Measurements from ENCODE around the gene TEAD1. TPM values are rescaled to one million over a fixed set of nuclear protein-coding genes. Genes with fewer than 3 reads are reported as not detected.

The TEAD1 gene
- polyA plus RNA-seq, 1 experiment = 79.2 TPM

- ChIA-PET POLR2A (no interaction called here), CTCF (interaction anchor here (0.8 to 1.6 kb wide), 3 partner anchors 21 to 104 kb away, joined by 3 to 4 read pairs (median 3); no protein-coding TSS in a partner anchor)
- no peak for TF ChIP-seq CTCF (IDR thresholded peaks at IDR 0.05; ENCODE audit: insufficient read depth, low read depth, low read length)
- Histone ChIP-seq H3K36me3 (ENCODE audit: control insufficient read depth, insufficient read depth, low read length) (peaks cover 4% of the 10 kb centered on the region), H3K27me3 (ENCODE audit: control insufficient read depth, insufficient read depth, low read length) (no peaks in the 10 kb centered on the region), H3K4me3 (ENCODE audit: low read depth, low read length) (no peak overlapping the region)
- no peak for DNase-seq (ENCODE audit: low read depth)
These were observed 110.8 kb downstream of the TEAD1 start for GRCh38 chr11:12784987-12785386.

DNA sequence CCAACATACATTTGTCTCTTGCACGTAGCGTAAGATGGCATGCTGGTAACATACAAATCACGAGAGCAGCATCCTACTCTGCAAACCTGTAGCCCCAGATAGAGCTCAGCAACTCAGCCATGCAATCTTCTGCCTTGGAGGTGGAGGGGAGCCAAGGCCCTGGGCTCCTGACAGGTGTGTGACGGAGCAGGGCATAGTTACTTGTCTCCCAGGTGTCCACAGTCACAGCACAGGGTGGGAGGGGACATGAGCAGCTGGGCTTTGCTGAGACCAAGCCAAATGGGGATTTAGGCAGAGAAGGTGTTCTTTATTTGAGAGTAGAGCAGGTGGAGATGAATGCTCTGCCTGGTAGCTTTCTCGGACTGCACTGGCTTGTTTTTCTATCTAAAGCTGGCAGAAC, 111.7 kb downstream of the TEAD1 start:
- Histone ChIP-seq H3K4me3 (ENCODE audit: low read depth, low read length) (no peak overlapping the region), H3K36me3 (ENCODE audit: control insufficient read depth, insufficient read depth, low read length) (peaks cover 4% of the 10 kb centered on the region), H3K27me3 (ENCODE audit: control insufficient read depth, insufficient read depth, low read length) (no peaks in the 10 kb centered on the region)
- CTCF ChIA-PET = interaction anchor here (0.9 to 2.0 kb wide), 3 partner anchors 22 to 108 kb away, joined by 3 to 9 read pairs (median 4); no protein-coding TSS in a partner anchor
- no peak for TF ChIP-seq CTCF (IDR thresholded peaks at IDR 0.05; ENCODE audit: insufficient read depth, low read depth, low read length)
- POLR2A ChIA-PET = no interaction called here
- DNase-seq (ENCODE audit: low read depth) = no peak

- ChIA-PET CTCF (interaction anchor here (1.5 to 2.0 kb wide), 2 partner anchors 13 to 109 kb away, joined by 3 to 9 read pairs; no protein-coding TSS in a partner anchor), POLR2A (no interaction called here)
- no peak for TF ChIP-seq CTCF (IDR thresholded peaks at IDR 0.05; ENCODE audit: insufficient read depth, low read depth, low read length)
- Histone ChIP-seq H3K4me3 (ENCODE audit: low read depth, low read length) (no peak overlapping the region), H3K36me3 (ENCODE audit: control insufficient read depth, insufficient read depth, low read length) (peaks cover 4% of the 10 kb centered on the region), H3K27me3 (ENCODE audit: control insufficient read depth, insufficient read depth, low read length) (no peaks in the 10 kb centered on the region)
- DNase-seq (ENCODE audit: low read depth) = no peak
These were observed 112.2 kb downstream of the TEAD1 start for GRCh38 chr11:12786450-12786849.

DNA sequence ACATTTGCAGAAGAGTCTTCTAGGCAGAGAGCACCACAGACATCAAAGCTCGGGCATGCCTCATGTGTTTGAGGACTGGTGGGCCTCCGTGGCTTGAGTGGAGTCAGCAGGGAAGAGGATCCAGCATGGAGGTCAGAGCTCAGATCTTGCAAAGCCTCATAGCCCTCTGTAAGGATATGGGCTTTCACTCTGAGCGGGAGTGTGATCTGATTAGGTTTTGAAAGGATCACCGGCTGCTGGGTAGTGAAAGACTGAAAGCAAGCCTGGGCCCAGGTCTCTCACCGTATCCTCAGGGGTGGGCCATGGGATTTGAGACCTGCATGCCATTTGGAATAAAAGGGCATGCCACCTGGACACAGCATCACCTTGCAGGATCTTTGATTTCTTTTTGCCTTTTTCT, 112.7 kb downstream of the TEAD1 start:
- DNase-seq (ENCODE audit: low read depth) = no peak
- H3K27me3 ChIP-seq (ENCODE audit: control insufficient read depth, insufficient read depth, low read length) = no peaks in the 10 kb centered on the region
- H3K36me3 ChIP-seq (ENCODE audit: control insufficient read depth, insufficient read depth, low read length) = peaks cover 4% of the 10 kb centered on the region
- no peak overlapping the region for H3K4me3 ChIP-seq (ENCODE audit: low read depth, low read length)
- POLR2A ChIA-PET = no interaction called here
- CTCF ChIA-PET = interaction anchor here (1.5 to 2.0 kb wide), 2 partner anchors 13 to 109 kb away, joined by 3 to 9 read pairs; no protein-coding TSS in a partner anchor
- no peak for TF ChIP-seq CTCF (IDR thresholded peaks at IDR 0.05; ENCODE audit: insufficient read depth, low read depth, low read length)

- H3K27me3 ChIP-seq (ENCODE audit: control insufficient read depth, insufficient read depth, low read length) = no peaks in the 10 kb centered on the region
These were observed 113.6 kb downstream of the TEAD1 start for GRCh38 chr11:12787847-12788246.

More at GRCh38 chr11:12787847-12788246, 113.6 kb downstream of the TEAD1 start:
- H3K4me3 ChIP-seq (ENCODE audit: low read depth, low read length) = no peak overlapping the region
- no peak for TF ChIP-seq CTCF (IDR thresholded peaks at IDR 0.05; ENCODE audit: insufficient read depth, low read depth, low read length)
- CTCF ChIA-PET = interaction anchor here (1.3 to 2.0 kb wide), 4 partner anchors 10 to 110 kb away, joined by 3 to 9 read pairs (median 3); no protein-coding TSS in a partner anchor
- H3K36me3 ChIP-seq (ENCODE audit: control insufficient read depth, insufficient read depth, low read length) = peaks cover 4% of the 10 kb centered on the region
- DNase-seq (ENCODE audit: low read depth) = no peak
- POLR2A ChIA-PET = interaction anchor here (0.7 kb wide), 1 partner anchor 31 kb away, joined by 4 read pairs; no protein-coding TSS in a partner anchor

Measured in BJ (cell line).